OCI-LY3 (cell line): Measurements from ENCODE around the gene DAB2.

Experiments
- H2AFZ ChIP-seq: fragments of 200-600, 300-600 bp; shearing (Covaris generic); 2 replicates; pipeline ENCODE4 v1.6.0; 2014; ENCODE audit warnings: antibody characterized with exemption, low read depth, low read length
- H3K27ac ChIP-seq: fragments of 200-600, 300-600 bp; sonication (generic); 2 replicates; pipeline ENCODE4 v1.5.1; 2014; ENCODE audit warnings: mild to moderate bottlenecking, low read length, moderate library complexity, mixed read lengths
- H3K27me3 ChIP-seq: fragments of 200-600, 300-600 bp; sonication (generic); 2 replicates; pipeline ENCODE4 v1.6.1; 2014; ENCODE audit warnings: low read depth, low read length, mixed read lengths
- H3K36me3 ChIP-seq: fragments of 200-600, 300-600 bp; sonication (generic); replicated peaks from 2 replicates; pipeline ENCODE3; 2014; ENCODE audit warnings: low read depth, low read length, mixed read lengths
- H3K4me1 ChIP-seq: fragments of 300-600, 200-600 bp; sonication (generic); 2 replicates; pipeline ENCODE4 v1.6.1; 2014; ENCODE audit warnings: low read length, mixed read lengths
- H3K4me2 ChIP-seq: fragments of 200-600, 300-600 bp; sonication (generic); 2 replicates; pipeline ENCODE4 v1.6.1; 2014; ENCODE audit warnings: low read length, mixed read lengths
- H3K4me3 ChIP-seq: fragments of 300-600, 200-600 bp; sonication (generic); 2 replicates; pipeline ENCODE4 v1.5.1; 2014; ENCODE audit warnings: antibody characterized with exemption, mild to moderate bottlenecking, low read length, moderate library complexity
- H3K79me2 ChIP-seq: fragments of 300-600, 200-600 bp; shearing (Covaris generic); 2 replicates; pipeline ENCODE4 v1.6.1; 2014; ENCODE audit warnings: mild to moderate bottlenecking, low read length, mixed read lengths
- H3K9ac ChIP-seq: fragments of 300-600, 200-600 bp; shearing (Covaris generic); 2 replicates; pipeline ENCODE4 v1.6.0; 2014; ENCODE audit warnings: mild to moderate bottlenecking, low read length, moderate library complexity
- H3K9me3 ChIP-seq: fragments of 200-600, 300-600 bp; shearing (Covaris generic); 2 replicates; pipeline ENCODE4 v1.6.1; 2014; ENCODE audit warnings: low read length, mixed read lengths; ENCODE audit not compliant: insufficient read depth
- H4K20me1 ChIP-seq: fragments of 200-600, 300-600 bp; sonication (generic); 2 replicates; pipeline ENCODE4 v1.6.1; 2016; ENCODE audit warnings: low read length, mixed read lengths; ENCODE audit not compliant: insufficient read depth
- CTCF ChIP-seq: fragments of 200-600, 300-600 bp; sonication (generic); IDR thresholded peaks from 2 replicates; pipeline ENCODE4 v1.5.1; 2014; ENCODE audit warnings: antibody characterized with exemption, low read length, low read depth
- EZH2phosphoT487 ChIP-seq: fragments of 200-600 bp; shearing (Covaris generic); IDR thresholded peaks from 2 replicates; pipeline ENCODE4 v1.6.1; 2018; ENCODE audit warnings: antibody characterized with exemption, mixed run types, low read depth

DAB2 gene

GRCh38 chr5:39440958-39441624 is 16.3 kb upstream of the DAB2 start:
- Histone ChIP-seq H3K79me2 (no peaks in the 10 kb centered on the region), H3K4me1 (peaks cover 16% of the 10 kb centered on the region), H3K36me3 (no peaks in the 10 kb centered on the region), H4K20me1 (no peaks in the 10 kb centered on the region), H3K9me3 (no peaks in the 10 kb centered on the region), H3K27me3 (no peaks in the 10 kb centered on the region), H3K4me3 (no peak overlapping the region), H3K27ac (no peak overlapping the region), H3K4me2 (no peak overlapping the region), H3K9ac (no peak overlapping the region), H2AFZ (no peak overlapping the region)
- TF ChIP-seq CTCF, result no peak

- Histone ChIP-seq H3K4me3 (no peak overlapping the region), H3K27ac (no peak overlapping the region), H3K36me3 (no peaks in the 10 kb centered on the region), H3K4me2 (peak overlapping the region; percentile 30; the same call in 1 of the 2 replicates), H4K20me1 (no peaks in the 10 kb centered on the region), H3K79me2 (no peaks in the 10 kb centered on the region), H3K27me3 (no peaks in the 10 kb centered on the region), H3K9me3 (no peaks in the 10 kb centered on the region), H3K9ac (no peak overlapping the region), H3K4me1 (peaks cover 16% of the 10 kb centered on the region), H2AFZ (no peak overlapping the region)
- TF ChIP-seq EZH2phosphoT487, result no peak
- TF ChIP-seq CTCF, result no peak
These were observed 15.6 kb upstream of the DAB2 start for GRCh38 chr5:39440192-39440957.

DNA sequence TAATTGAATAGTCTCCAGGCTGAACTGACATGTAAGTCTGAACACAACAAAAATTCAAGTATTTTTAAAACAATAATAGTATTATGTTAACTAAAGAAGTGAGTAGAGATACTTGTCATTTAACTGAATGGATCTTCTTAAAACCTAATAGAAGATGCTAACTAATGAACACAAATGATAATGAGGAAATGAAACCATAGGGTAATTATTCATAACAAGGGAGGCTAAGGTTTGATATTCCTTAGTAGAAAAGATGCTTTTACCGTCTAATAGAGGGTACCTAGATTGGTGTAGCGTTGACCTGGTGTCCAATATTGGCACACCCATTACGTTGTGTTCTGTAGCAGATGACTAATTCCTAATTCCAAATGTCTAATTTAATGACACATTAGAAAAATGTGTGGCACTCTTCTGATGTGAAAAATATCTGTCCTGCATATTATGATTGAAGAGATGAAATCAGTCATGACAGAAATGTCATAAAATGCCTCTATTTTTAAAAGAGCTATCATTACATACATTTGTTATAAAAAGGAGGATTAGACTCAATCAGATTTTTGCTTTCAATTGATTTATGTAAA is 14.9 kb upstream of the DAB2 start:
- H3K4me3 ChIP-seq, result no peak overlapping the region
- H2AFZ ChIP-seq, result no peak overlapping the region
- H3K79me2 ChIP-seq, result no peaks in the 10 kb centered on the region
- H3K27me3 ChIP-seq, result no peaks in the 10 kb centered on the region
- H3K9me3 ChIP-seq, result no peaks in the 10 kb centered on the region
- no peaks in the 10 kb centered on the region for H4K20me1 ChIP-seq
- peak overlapping the region; percentile 30; the same call in 1 of the 2 replicates for H3K4me2 ChIP-seq
- H3K4me1 ChIP-seq, result peaks cover 16% of the 10 kb centered on the region
- no peak overlapping the region for H3K9ac ChIP-seq
- no peaks in the 10 kb centered on the region for H3K36me3 ChIP-seq
- TF ChIP-seq CTCF, result no peak
- no peak for TF ChIP-seq EZH2phosphoT487
- no peak overlapping the region for H3K27ac ChIP-seq

DNA sequence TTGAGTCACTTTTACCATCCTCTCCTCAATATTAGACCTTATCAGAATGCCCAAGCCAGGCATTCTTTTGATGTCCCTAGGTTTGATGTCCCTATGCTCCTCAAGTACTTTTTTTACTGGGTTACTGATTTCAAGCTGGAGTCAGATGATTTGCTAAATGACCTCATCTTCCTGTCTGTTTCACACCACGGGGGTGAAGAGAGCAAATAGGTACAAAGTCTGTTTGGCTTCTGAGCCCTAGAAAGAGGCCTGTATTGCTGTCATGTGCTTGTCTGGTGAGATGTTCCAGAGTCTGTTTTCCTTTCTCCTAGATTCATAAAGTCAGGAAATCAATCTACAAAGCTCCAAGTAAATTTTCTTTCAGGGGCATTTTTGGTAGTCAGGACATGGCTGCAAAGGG is 12.7 kb upstream of the DAB2 start:
- Histone ChIP-seq H3K9me3 (no peaks in the 10 kb centered on the region), H3K27me3 (no peaks in the 10 kb centered on the region), H4K20me1 (no peaks in the 10 kb centered on the region), H3K4me3 (no peak overlapping the region), H2AFZ (peak overlapping the region; percentile 43; the same call in 1 of the 2 replicates), H3K27ac (no peak overlapping the region), H3K4me2 (no peak overlapping the region), H3K9ac (no peak overlapping the region), H3K36me3 (no peaks in the 10 kb centered on the region), H3K4me1 (peaks cover 16% of the 10 kb centered on the region), H3K79me2 (no peaks in the 10 kb centered on the region)
- TF ChIP-seq EZH2phosphoT487 (no peak), CTCF (no peak)
